ENCODE data around the gene PPP2R3A. TPM values are rescaled to one million over a fixed set of nuclear protein-coding genes. Genes with fewer than 3 reads are reported as not detected.
"Not testable (repeated sequence)": the region's sequence is repeated elsewhere in the genome, so short reads cannot be mapped to it uniquely, and the experiment has no call there.

The PPP2R3A gene
- total RNA-seq, 1 donor from 2014 or later, result 16.5 TPM

DNA sequence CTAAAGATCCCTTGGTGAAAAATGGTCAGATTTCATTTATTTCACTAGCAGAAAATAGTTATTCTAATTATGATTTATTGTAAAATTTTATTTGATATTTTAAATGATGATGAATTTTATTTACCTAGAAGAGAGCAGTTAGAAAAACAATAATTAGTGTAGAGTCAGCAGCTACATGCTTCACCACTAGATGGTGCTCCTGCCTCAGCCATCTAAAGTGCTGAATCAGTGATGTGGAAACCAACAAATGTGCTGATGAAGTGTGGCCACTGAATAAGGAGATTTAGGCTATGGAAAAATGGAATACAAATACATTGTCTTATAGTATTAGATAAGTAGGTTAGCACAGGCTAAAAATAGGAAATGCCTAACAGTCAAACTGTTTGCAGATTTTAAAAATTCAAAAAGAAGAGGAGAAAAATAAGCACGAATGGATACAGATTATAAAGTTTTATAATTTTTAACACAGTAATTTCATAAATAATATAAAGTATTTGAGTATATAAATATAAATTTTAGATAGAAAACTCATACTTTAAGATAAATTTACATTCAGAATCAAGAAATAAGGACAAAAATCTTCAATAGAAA lies 109.8 kb downstream of the PPP2R3A start:
- Mint-ChIP-seq H3K9me3 (no peaks in the 10 kb centered on the region), H3K4me1 (ENCODE audit: unreplicated experiment) (peaks cover 9% of the 10 kb centered on the region), H3K36me3 (peaks cover 8% of the 10 kb centered on the region), H3K4me3 (no peak overlapping the region), H3K27ac (no peak overlapping the region), H3K27me3 (no peaks in the 10 kb centered on the region)
- TF ChIP-seq CTCF (conservative IDR thresholded peaks at IDR 0.05), result peak; percentile 98
- DNase-seq (ENCODE audit: extremely low spot score, unreplicated experiment), result no peak

DNA sequence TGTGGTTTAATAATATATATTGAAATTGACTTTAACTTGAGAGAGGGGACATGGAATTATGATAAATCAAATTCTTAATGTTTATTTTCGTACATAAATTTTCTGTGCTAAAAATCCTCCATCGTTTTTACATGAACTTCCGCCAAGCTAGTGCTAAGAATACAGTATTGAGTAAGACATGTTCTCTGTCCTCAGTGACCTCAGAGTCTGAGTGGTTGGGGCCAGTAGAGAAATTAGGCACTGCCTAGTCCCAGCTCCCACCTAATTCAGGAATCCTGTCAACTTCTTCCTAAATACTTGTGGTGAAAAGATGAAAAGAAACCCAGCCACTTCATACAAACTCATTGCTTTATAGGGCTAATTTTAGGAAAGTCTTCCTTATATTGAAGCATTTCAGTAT lies 110.3 kb downstream of the PPP2R3A start:
- Mint-ChIP-seq H3K27ac (no peak overlapping the region), H3K9me3 (no peaks in the 10 kb centered on the region), H3K4me3 (no peak overlapping the region), H3K27me3 (no peaks in the 10 kb centered on the region), H3K36me3 (peaks cover 10% of the 10 kb centered on the region), H3K4me1 (ENCODE audit: unreplicated experiment) (peaks cover 9% of the 10 kb centered on the region)
- no peak for TF ChIP-seq CTCF (conservative IDR thresholded peaks at IDR 0.05)
- DNase-seq (ENCODE audit: extremely low spot score, unreplicated experiment), result no peak

- DNase-seq (ENCODE audit: extremely low spot score, unreplicated experiment), result no peak
Measured at GRCh38 chr3:136078421-136079364, 113.2 kb downstream of the PPP2R3A start.

GRCh38 chr3:136083641-136084382 lies 118.3 kb downstream of the PPP2R3A start:
- H3K9me3 Mint-ChIP-seq; H3K27me3 Mint-ChIP-seq; H3K4me1 Mint-ChIP-seq (ENCODE audit: unreplicated experiment); H3K4me3 Mint-ChIP-seq; H3K27ac Mint-ChIP-seq; DNase-seq (ENCODE audit: extremely low spot score, unreplicated experiment): not testable (repeated sequence)
- peaks cover 42% of the 10 kb centered on the region for H3K36me3 Mint-ChIP-seq

More at GRCh38 chr3:136078421-136079364, 113.2 kb downstream of the PPP2R3A start:
- TF ChIP-seq CTCF (conservative IDR thresholded peaks at IDR 0.05), result peak; percentile 72
- Mint-ChIP-seq H3K4me1 (ENCODE audit: unreplicated experiment) (no peaks in the 10 kb centered on the region), H3K4me3 (no peak overlapping the region), H3K9me3 (no peaks in the 10 kb centered on the region), H3K27ac (no peak overlapping the region), H3K36me3 (peaks cover 16% of the 10 kb centered on the region), H3K27me3 (no peaks in the 10 kb centered on the region)

- not testable (repeated sequence) for DNase-seq (ENCODE audit: extremely low spot score, unreplicated experiment); H3K4me3 Mint-ChIP-seq; H3K27me3 Mint-ChIP-seq; H3K27ac Mint-ChIP-seq; H3K9me3 Mint-ChIP-seq; H3K4me1 Mint-ChIP-seq (ENCODE audit: unreplicated experiment)
- peaks cover 47% of the 10 kb centered on the region for H3K36me3 Mint-ChIP-seq
Measured at GRCh38 chr3:136085067-136085466, 119.5 kb downstream of the PPP2R3A start.

GRCh38 chr3:136093771-136094170 lies 128.2 kb downstream of the PPP2R3A start:
- DNase-seq (ENCODE audit: extremely low spot score, unreplicated experiment), result no peak
- Mint-ChIP-seq H3K27me3 (no peaks in the 10 kb centered on the region), H3K27ac (no peak overlapping the region), H3K9me3 (no peaks in the 10 kb centered on the region), H3K4me1 (ENCODE audit: unreplicated experiment) (no peaks in the 10 kb centered on the region), H3K4me3 (no peak overlapping the region), H3K36me3 (peaks cover 34% of the 10 kb centered on the region)
- no peak for TF ChIP-seq CTCF (conservative IDR thresholded peaks at IDR 0.05)

Measured in type B pancreatic cell (in vitro differentiated cells).